ENCODE data around the gene COL6A3. TPM values are rescaled to one million over a fixed set of nuclear protein-coding genes. Genes with fewer than 3 reads are reported as not detected.

COL6A3 gene
- total and polyA plus RNA-seq, 2 donors (not counting 1 experiment from before 2014, with no cell fraction given), result 0.01 to 0.10 TPM

DNA sequence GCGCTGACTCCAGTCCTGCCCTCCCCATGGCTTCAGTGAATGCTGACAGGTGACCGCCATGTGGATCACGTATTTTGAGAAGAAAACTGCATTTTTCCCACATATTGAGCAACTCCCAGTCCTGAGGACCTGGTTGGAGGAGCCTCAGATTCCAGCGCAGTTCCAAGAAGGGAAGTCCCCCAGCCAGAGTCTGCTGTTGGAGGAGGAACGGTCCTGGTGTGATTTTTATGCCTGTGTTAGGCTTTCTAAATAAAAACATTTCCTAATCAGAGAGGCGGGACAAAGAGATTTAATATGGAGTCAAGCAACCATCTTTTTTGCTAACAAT is 32.3 kb upstream of the COL6A3 start:
- TF ChIP-seq CTCF (IDR thresholded peaks at IDR 0.05) (no peak), EZH2 (IDR thresholded peaks at IDR 0.05; ENCODE audit: borderline replicate concordance, insufficient read depth, low read depth, low read length, poor library complexity, severe bottlenecking) (no peak)
- Histone ChIP-seq H2AFZ (ENCODE audit: insufficient read depth, low read depth, low read length, poor library complexity, severe bottlenecking) (no peak overlapping the region), H3K4me1 (ENCODE audit: control insufficient read depth in 2 of 2, insufficient read depth in 2 of 2, low read length in 2 of 2) (no peaks in the 10 kb centered on the region), H3K9me3 (ENCODE audit: control extremely low read depth in 1 of 3, control insufficient read depth in 2 of 3, insufficient read depth in 1 of 3, low read length in 2 of 3) (no peaks in the 10 kb centered on the region), H3K27ac (ENCODE audit: low read length in 2 of 2) (no peak overlapping the region), H3K79me2 (ENCODE audit: control insufficient read depth, insufficient read depth, low read length) (no peaks in the 10 kb centered on the region), H3K27me3 (replicated peaks in 1 of 4; ENCODE audit: control extremely low read depth in 1 of 4, control insufficient read depth in 3 of 4, insufficient read depth in 4 of 4, low read length in 3 of 4) (peaks cover 0 to 2% (median 0%) of the 10 kb centered on the region in 4 experiments), H3K36me3 (replicated peaks in 1 of 2; ENCODE audit: control extremely low read depth in 1 of 2, control insufficient read depth in 1 of 2, extremely low read depth in 1 of 2, insufficient read depth in 2 of 2, low read length in 1 of 2) (no peaks in the 10 kb centered on the region), H3K4me3 (ENCODE audit: control extremely low read depth in 1 of 5, extremely low read depth in 1 of 5, insufficient read depth in 1 of 5, low read depth in 2 of 5, low read length in 4 of 5) (no peak overlapping the region), H3K9ac (ENCODE audit: low read length) (no peak overlapping the region), H3K4me2 (replicated peaks; ENCODE audit: low read depth, low read length, poor library complexity, severe bottlenecking) (no peak overlapping the region), H4K20me1 (ENCODE audit: control insufficient read depth, insufficient read depth, low read length, poor library complexity, severe bottlenecking) (no peaks in the 10 kb centered on the region)
- POLR2A ChIA-PET, result no interaction called here
- CTCF ChIA-PET, result no interaction called here
- Mint-ChIP-seq H3K4me1 (no peaks in the 10 kb centered on the region), H3K9me3 (ENCODE audit: insufficient read depth) (no peaks in the 10 kb centered on the region), H3K4me3 (no peak overlapping the region), H3K27me3 (peaks cover 14% of the 10 kb centered on the region), H3K27ac (no peak overlapping the region)
- ATAC-seq (ENCODE audit: low read depth), result no peak
- DNase-seq, result no peak
- WGBS (ENCODE audit: insufficient coverage), result 100% methylated on average over 1 of the region's 6 CpGs
- intact Hi-C loops (cut with micrococcal nuclease), result no loop called here

- WGBS (ENCODE audit: insufficient coverage), result 95% methylated on average over 25 of the region's 26 CpGs
- H4K20me1 ChIP-seq (ENCODE audit: control insufficient read depth, insufficient read depth, low read length, poor library complexity, severe bottlenecking), result no peaks in the 10 kb centered on the region
- no peaks in the 10 kb centered on the region for H3K79me2 ChIP-seq (ENCODE audit: control insufficient read depth, insufficient read depth, low read length)
- H3K9ac ChIP-seq (ENCODE audit: low read length), result no peak overlapping the region
- DNase-seq, result no peak
- H3K4me1 ChIP-seq (ENCODE audit: control insufficient read depth in 2 of 2, insufficient read depth in 2 of 2, low read length in 2 of 2), result no peaks in the 10 kb centered on the region
- no peaks in the 10 kb centered on the region for H3K9me3 ChIP-seq (ENCODE audit: control extremely low read depth in 1 of 3, control insufficient read depth in 2 of 3, insufficient read depth in 1 of 3, low read length in 2 of 3)
- Mint-ChIP-seq H3K9me3 (ENCODE audit: insufficient read depth) (no peaks in the 10 kb centered on the region), H3K27me3 (peaks cover 17% of the 10 kb centered on the region), H3K4me3 (no peak overlapping the region), H3K4me1 (no peaks in the 10 kb centered on the region), H3K27ac (no peak overlapping the region)
- TF ChIP-seq EZH2 (IDR thresholded peaks at IDR 0.05; ENCODE audit: borderline replicate concordance, insufficient read depth, low read depth, low read length, poor library complexity, severe bottlenecking) (no peak), CTCF (IDR thresholded peaks at IDR 0.05) (no peak)
- CTCF ChIA-PET, result no interaction called here
- H3K36me3 ChIP-seq (replicated peaks in 1 of 2; ENCODE audit: control extremely low read depth in 1 of 2, control insufficient read depth in 1 of 2, extremely low read depth in 1 of 2, insufficient read depth in 2 of 2, low read length in 1 of 2), result no peaks in the 10 kb centered on the region
- H3K27ac ChIP-seq (ENCODE audit: low read length in 2 of 2), result no peak overlapping the region
- H2AFZ ChIP-seq (ENCODE audit: insufficient read depth, low read depth, low read length, poor library complexity, severe bottlenecking), result no peak overlapping the region
- no peak overlapping the region for H3K4me2 ChIP-seq (replicated peaks; ENCODE audit: low read depth, low read length, poor library complexity, severe bottlenecking)
- POLR2A ChIA-PET, result no interaction called here
- peaks cover 0 to 2% (median 0%) of the 10 kb centered on the region in 4 experiments for H3K27me3 ChIP-seq (replicated peaks in 1 of 4; ENCODE audit: control extremely low read depth in 1 of 4, control insufficient read depth in 3 of 4, insufficient read depth in 4 of 4, low read length in 3 of 4)
- intact Hi-C loops (cut with micrococcal nuclease), result no loop called here
- no peak overlapping the region for H3K4me3 ChIP-seq (ENCODE audit: control extremely low read depth in 1 of 5, extremely low read depth in 1 of 5, insufficient read depth in 1 of 5, low read depth in 2 of 5, low read length in 4 of 5)
- no peak for ATAC-seq (ENCODE audit: low read depth)
These were observed 31.8 kb upstream of the COL6A3 start for GRCh38 chr2:237445611-237446337.
